ENCODE measurements around the gene CUL3. TPM values are rescaled to one million over a fixed set of nuclear protein-coding genes. Genes with fewer than 3 reads are reported as not detected.

CUL3 gene
- polyA plus RNA-seq, 3 donors: 12.3 to 28.7 (median 12.9) TPM

- peaks cover 0 to 3% of the 10 kb centered on the region in 2 donors for H3K36me3 ChIP-seq (replicated peaks in 1 of 2; ENCODE audit: control insufficient read depth in 1 of 2, insufficient read depth in 2 of 2, low read length in 2 of 2)
- no peak overlapping the region for H2AFZ ChIP-seq (ENCODE audit: insufficient read depth, low read depth, low read length, poor library complexity, severe bottlenecking)
- intact Hi-C loops (cut with micrococcal nuclease): no loop called here
- no peak overlapping the region for H3K4me3 ChIP-seq (replicated peaks in 1 of 3; ENCODE audit: low read depth in 2 of 3, low read length in 3 of 3)
- H3K9me3 Mint-ChIP-seq: no peaks in the 10 kb centered on the region
- peaks cover 4 to 5% of the 10 kb centered on the region in 2 donors for H3K36me3 Mint-ChIP-seq
- no peaks in the 10 kb centered on the region for H3K27me3 Mint-ChIP-seq (ENCODE audit: low read depth in 3 of 3)
- peaks cover 0 to 7% of the 10 kb centered on the region in 2 donors for H3K4me1 ChIP-seq (ENCODE audit: control insufficient read depth in 1 of 2, insufficient read depth in 2 of 2, low read length in 2 of 2)
- H3K4me3 Mint-ChIP-seq: no peak overlapping the region
- H3K27ac Mint-ChIP-seq: no peak overlapping the region
- DNase-seq: no peak
- H3K4me1 Mint-ChIP-seq: peaks cover 17% of the 10 kb centered on the region
- H4K20me1 ChIP-seq (ENCODE audit: insufficient read depth, low read length): peaks cover 100% of the 10 kb centered on the region
- TF ChIP-seq CTCF (IDR thresholded peaks at IDR 0.05): no peak
- no peak overlapping the region for H3K9ac ChIP-seq (ENCODE audit: insufficient read depth, low read length, poor library complexity, severe bottlenecking)
- H3K27me3 ChIP-seq (ENCODE audit: control insufficient read depth in 2 of 2, insufficient read depth in 2 of 2, low read length in 2 of 2): no peaks in the 10 kb centered on the region
- no peaks in the 10 kb centered on the region for H3K9me3 ChIP-seq (replicated peaks in 1 of 2; ENCODE audit: control insufficient read depth in 1 of 2, insufficient read depth in 1 of 2, low read length in 2 of 2)
- peak overlapping the region in 1 of 2 donors; percentile 23 for H3K27ac ChIP-seq (ENCODE audit: low read depth in 1 of 2, low read length in 2 of 2)
- WGBS (ENCODE audit: insufficient coverage): 80% methylated on average over 2 of the region's 7 CpGs
- no peak overlapping the region for H3K4me2 ChIP-seq (replicated peaks; ENCODE audit: extremely low read depth, low read length, poor library complexity, severe bottlenecking)
- peaks cover 99% of the 10 kb centered on the region for H3K79me2 ChIP-seq (ENCODE audit: insufficient read depth, low read length)
Observed at GRCh38 chr2:224561234-224562005, 23.7 kb downstream of the CUL3 start.

GRCh38 chr2:224560549-224560948, 24.6 kb downstream of the CUL3 start:
- Histone ChIP-seq H3K4me3 (replicated peaks in 1 of 3; ENCODE audit: low read depth in 2 of 3, low read length in 3 of 3) (no peak overlapping the region), H4K20me1 (ENCODE audit: insufficient read depth, low read length) (peaks cover 100% of the 10 kb centered on the region), H3K4me2 (replicated peaks; ENCODE audit: extremely low read depth, low read length, poor library complexity, severe bottlenecking) (no peak overlapping the region), H3K79me2 (ENCODE audit: insufficient read depth, low read length) (peaks cover 99% of the 10 kb centered on the region), H3K27ac (ENCODE audit: low read depth in 1 of 2, low read length in 2 of 2) (peak overlapping the region in 1 of 2 donors; percentile 23), H3K27me3 (ENCODE audit: control insufficient read depth in 2 of 2, insufficient read depth in 2 of 2, low read length in 2 of 2) (no peaks in the 10 kb centered on the region), H3K9me3 (replicated peaks in 1 of 2; ENCODE audit: control insufficient read depth in 1 of 2, insufficient read depth in 1 of 2, low read length in 2 of 2) (no peaks in the 10 kb centered on the region), H3K9ac (ENCODE audit: insufficient read depth, low read length, poor library complexity, severe bottlenecking) (no peak overlapping the region), H2AFZ (ENCODE audit: insufficient read depth, low read depth, low read length, poor library complexity, severe bottlenecking) (no peak overlapping the region), H3K4me1 (ENCODE audit: control insufficient read depth in 1 of 2, insufficient read depth in 2 of 2, low read length in 2 of 2) (peaks cover 0 to 7% of the 10 kb centered on the region in 2 donors), H3K36me3 (replicated peaks in 1 of 2; ENCODE audit: control insufficient read depth in 1 of 2, insufficient read depth in 2 of 2, low read length in 2 of 2) (peaks cover 2 to 8% of the 10 kb centered on the region in 2 donors)
- 100% methylated on average over 2 of the region's 2 CpGs for WGBS (ENCODE audit: insufficient coverage)
- Mint-ChIP-seq H3K9me3 (no peaks in the 10 kb centered on the region), H3K4me3 (no peak overlapping the region), H3K27ac (no peak overlapping the region), H3K27me3 (ENCODE audit: low read depth in 3 of 3) (no peaks in the 10 kb centered on the region), H3K36me3 (peaks cover 5 to 8% of the 10 kb centered on the region in 2 donors), H3K4me1 (peaks cover 16% of the 10 kb centered on the region)
- no peak for DNase-seq
- intact Hi-C loops (cut with micrococcal nuclease): no loop called here
- TF ChIP-seq CTCF (IDR thresholded peaks at IDR 0.05): no peak
